ENCODE measurements around the gene LAMA2.

LAMA2 gene

DNA sequence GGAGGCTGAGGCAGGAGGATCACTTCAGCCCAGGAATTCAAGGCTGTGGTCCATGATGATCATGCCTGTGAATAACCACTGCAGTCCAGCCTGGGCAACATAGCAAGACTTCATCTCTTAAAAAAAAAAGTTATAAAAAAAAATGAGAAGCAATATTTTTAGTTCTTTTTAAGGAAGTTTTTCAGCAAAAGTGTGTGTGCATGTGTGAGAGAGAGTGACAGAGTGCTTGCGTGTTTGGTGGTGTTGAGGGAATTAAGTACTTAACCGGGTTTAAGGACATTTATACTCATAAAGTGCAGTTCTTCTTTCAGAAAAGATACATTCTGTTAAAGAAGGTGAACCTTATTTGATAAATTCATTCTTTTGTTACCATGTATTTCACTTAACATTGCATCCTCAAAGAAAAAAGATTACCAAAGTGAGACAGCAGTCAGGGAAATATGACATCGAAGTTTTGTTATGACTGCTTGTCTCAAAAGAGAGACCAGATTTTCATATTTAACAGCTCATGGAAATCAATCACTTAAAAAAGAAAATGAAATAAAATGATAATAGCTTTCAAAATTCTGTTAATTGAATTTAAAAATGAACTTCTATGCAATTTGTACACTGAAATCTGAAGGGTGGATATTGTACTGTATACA, 572.3 kb downstream of the LAMA2 start:
- no peak for TF ChIP-seq CTCF (IDR thresholded peaks at IDR 0.05; ENCODE audit: insufficient read depth, low read depth, low read length, missing control alignments)
- H3K4me3 ChIP-seq (ENCODE audit: low read length), result no peak overlapping the region
- DNase-seq (ENCODE audit: low read depth), result no peak

DNA sequence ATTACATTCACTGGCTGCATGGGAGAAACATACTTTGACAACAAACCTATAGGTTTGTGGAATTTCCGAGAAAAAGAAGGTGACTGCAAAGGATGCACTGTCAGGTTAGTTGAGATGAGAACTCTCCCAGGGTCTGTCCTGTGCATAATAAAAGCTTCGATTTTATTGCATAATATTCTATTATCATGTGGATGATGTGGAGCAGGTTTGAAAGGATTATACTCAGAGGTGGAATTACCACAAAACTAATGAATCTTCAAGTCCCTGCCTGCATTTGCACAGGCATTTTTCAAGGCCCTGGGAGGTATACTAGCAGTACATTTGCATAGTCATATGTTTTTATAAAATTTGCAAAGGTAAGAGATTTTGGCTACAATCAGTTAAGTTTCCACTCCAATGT, 577.3 kb downstream of the LAMA2 start:
- no peak overlapping the region for H3K4me3 ChIP-seq (ENCODE audit: low read length)
- no peak for TF ChIP-seq CTCF (IDR thresholded peaks at IDR 0.05; ENCODE audit: insufficient read depth, low read depth, low read length, missing control alignments)
- DNase-seq (ENCODE audit: low read depth), result no peak

DNA sequence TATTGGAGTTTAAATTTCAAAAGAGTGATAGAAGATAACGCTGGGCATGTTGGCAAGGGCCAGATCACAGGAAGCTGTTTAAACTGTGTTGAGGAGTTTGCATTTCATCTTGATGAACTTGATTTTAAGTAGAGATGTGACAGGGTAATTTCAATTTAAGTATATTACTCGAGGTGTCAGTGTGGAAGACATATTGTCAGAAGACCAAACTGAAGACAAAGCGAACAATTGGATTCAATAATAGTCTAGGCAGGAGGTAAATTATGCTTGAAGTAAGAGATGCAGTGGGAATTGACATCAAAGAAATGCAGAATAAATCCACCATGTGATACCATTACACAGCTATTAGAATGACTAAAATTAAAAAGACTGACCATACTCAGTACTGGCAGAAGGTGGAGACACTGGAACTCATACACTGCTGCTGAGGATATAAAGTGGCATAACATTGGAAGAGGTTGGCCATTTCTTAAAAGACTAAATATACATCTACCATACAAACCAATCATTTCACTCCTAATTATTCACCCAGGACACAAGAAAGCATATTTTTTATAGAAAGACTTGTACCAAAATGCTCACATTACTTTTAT, 586.2 kb downstream of the LAMA2 start:
- TF ChIP-seq CTCF (IDR thresholded peaks at IDR 0.05; ENCODE audit: insufficient read depth, low read depth, low read length, missing control alignments), result no peak

GRCh38 chr6:129472239-129472638, 589.3 kb downstream of the LAMA2 start:
- no peak for DNase-seq (ENCODE audit: low read depth)
- TF ChIP-seq CTCF (IDR thresholded peaks at IDR 0.05; ENCODE audit: insufficient read depth, low read depth, low read length, missing control alignments), result no peak
- H3K4me3 ChIP-seq (ENCODE audit: low read length), result no peak overlapping the region

More for the DNA sequence above, 586.2 kb downstream of the LAMA2 start:
- no peak overlapping the region for H3K4me3 ChIP-seq (ENCODE audit: low read length)
- peak; percentile 27 for DNase-seq (ENCODE audit: low read depth)

DNA sequence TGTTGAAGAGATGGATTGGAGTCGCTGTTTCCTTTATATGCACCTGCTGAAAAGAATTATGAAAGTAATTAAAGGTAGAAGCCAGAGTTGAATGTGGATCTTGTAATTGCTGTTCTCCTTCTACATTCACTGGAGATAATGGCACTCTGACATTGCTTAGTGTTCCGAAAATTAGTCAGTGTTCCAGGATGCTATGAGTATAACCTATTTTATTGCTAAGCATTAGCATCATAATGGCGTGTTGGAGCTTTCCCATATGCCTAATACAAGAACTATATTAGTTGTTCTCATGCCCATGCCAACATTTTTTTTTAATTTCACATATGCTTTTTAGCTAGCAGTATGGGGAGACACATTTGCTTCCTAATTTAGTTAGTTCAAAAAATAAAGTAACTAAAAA, 590.6 kb downstream of the LAMA2 start:
- no peak for DNase-seq (ENCODE audit: low read depth)
- TF ChIP-seq CTCF (IDR thresholded peaks at IDR 0.05; ENCODE audit: insufficient read depth, low read depth, low read length, missing control alignments), result no peak
- no peak overlapping the region for H3K4me3 ChIP-seq (ENCODE audit: low read length)

DNA sequence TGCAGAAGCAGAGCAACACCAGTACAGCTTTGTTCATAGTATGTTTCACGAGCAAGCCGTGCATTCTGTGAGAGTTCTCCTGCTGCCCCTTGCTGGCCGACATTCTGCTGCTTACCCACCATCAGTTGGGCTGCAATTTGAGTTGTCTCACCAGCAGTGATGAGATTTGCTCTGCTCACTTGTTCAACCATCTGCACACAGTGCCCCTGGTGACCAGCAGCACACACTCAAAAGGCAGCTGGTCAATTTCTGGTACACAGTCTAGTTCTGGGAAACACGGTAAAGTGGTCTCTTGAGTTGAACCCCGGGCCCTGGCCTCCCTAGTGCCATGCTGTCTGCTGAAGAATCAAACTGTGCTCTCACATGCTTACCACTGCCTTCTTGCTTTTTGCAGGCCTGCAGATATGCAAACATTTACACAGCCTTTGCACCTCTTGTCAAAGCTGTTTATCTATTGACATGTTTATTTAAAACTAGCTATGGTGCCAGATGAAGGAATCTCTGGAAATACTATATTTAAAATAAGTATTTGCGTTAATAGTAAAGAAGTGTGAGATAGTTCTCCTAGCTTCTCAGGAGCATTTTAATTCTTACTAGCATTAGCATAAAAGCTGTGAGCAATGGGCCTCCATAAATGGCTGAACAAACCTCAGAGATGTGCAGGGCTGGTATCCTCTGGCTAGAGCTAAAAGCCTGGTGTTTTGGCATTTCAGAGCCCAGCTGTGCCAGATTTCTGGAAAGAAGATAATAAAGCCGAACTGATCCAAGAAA, 592.7 kb downstream of the LAMA2 start:
- DNase-seq (ENCODE audit: low read depth), result no peak
- H3K4me3 ChIP-seq (ENCODE audit: low read length), result no peak overlapping the region
- TF ChIP-seq CTCF (IDR thresholded peaks at IDR 0.05; ENCODE audit: insufficient read depth, low read depth, low read length, missing control alignments), result no peak

Measured in epithelial cell of esophagus (primary cell).